Stomach (tissue), 9 donors: ENCODE data around the gene PTER. TPM values are rescaled to one million over a fixed set of nuclear protein-coding genes. Genes with fewer than 3 reads are reported as not detected.
A peak's percentile ranks its signal among the peaks of the same experiment; 100 is the strongest.

ENCODE experiments used
- DNase-seq, 2 donors: peaks; one replicate each; pipeline versions ENCODE4 v3.0.0 to v3.0.0-alpha.2; 2013 to 2019
- H3K27ac ChIP-seq, 5 donors: fragments of 200-600 bp in 4 of 5; sonication (generic) in 4 of 5; one replicate each; pipeline ENCODE4 v1.5.1; 2013 to 2019; ENCODE audit warnings: mild to moderate bottlenecking in 1 of 5, moderate library complexity in 1 of 5
- H3K27me3 ChIP-seq, 3 donors: fragments of 200-600 bp; sonication (generic); one replicate each; pipeline ENCODE4 v1.5.1; 2017 to 2019; ENCODE audit warnings: mixed run types in 1 of 3
- H3K36me3 ChIP-seq, 4 donors: fragments of 200-600 bp; sonication (generic); 1 replicate in 3 of 4; 2 replicates in 1 of 4; pipeline ENCODE4 v1.5.1; 2016 to 2019
- H3K4me1 ChIP-seq, 4 donors: fragments of 200-600 bp; sonication (generic); one replicate each; pipeline ENCODE4 v1.5.1; 2016 to 2019
- H3K4me3 ChIP-seq, 4 donors: fragments of 200-600 bp; sonication (generic) in 3 of 4; one replicate each; pipeline ENCODE4 v1.5.1; 2016 to 2019; ENCODE audit warnings: mild to moderate bottlenecking in 1 of 4
- H3K9me3 ChIP-seq, 4 donors: fragments of 200-600 bp; sonication (generic); one replicate each; pipeline ENCODE4 v1.5.1; 2016 to 2019
- CTCF ChIP-seq, 7 experiments: fragments of 450-650 bp in 4 of 7; fragments of 200-600 bp in 3 of 7; sonication (generic) in 3 of 7; IDR thresholded peaks; one replicate each; pipeline ENCODE4 v1.5.1; 2016 to 2019; ENCODE audit warnings: antibody characterized with exemption in 7 of 7, control low read depth in 2 of 7, mild to moderate bottlenecking in 1 of 7
- EP300 ChIP-seq: sonication (generic); formaldehyde crosslinking; IDR thresholded peaks from one replicate; pipeline ENCODE4 v1.6.1; 2017; ENCODE audit warnings: antibody characterized with exemption
- POLR2A ChIP-seq, 4 donors: fragments of 450-650 bp; IDR thresholded peaks; one replicate each; pipeline ENCODE4 v1.6.1; 2016; ENCODE audit warnings: antibody characterized with exemption in 4 of 4, control low read depth in 2 of 4, mild to moderate bottlenecking in 1 of 4, moderate library complexity in 1 of 4
- POLR2AphosphoS5 ChIP-seq, 3 donors: sonication (generic); formaldehyde crosslinking; IDR thresholded peaks; one replicate each; pipeline ENCODE4 v1.6.1; 2016; ENCODE audit warnings: antibody characterized with exemption in 3 of 3
- WGBS, 5 donors: extraction: QIAGEN DNeasy Blood & Tissue Kit in 3 of 5; methylation state at CpG; one replicate each; pipeline versions ENCODE4 v1.1.5 to v1.1.7; 2013 to 2018; 5-methylcytosine and 5-hydroxymethylcytosine counted together
- intact Hi-C: fragments of 100-400 bp; cut with DNase I; formaldehyde crosslinking; loops from one replicate; pipeline ENCODE4 v1.15.1; 2023; ENCODE audit warnings: low total_unique reads
- polyA plus RNA-seq, 3 donors: library from polyadenylated mRNA; stranded (reverse); fragments of 200-250 nt; gene quantifications; one replicate each; pipeline ENCODE4 v1.2.3, GENCODE V29; 2013
- total RNA-seq, 5 donors: library from RNA; depleted of rRNA; stranded (reverse); fragments of >200 nt; gene quantifications; one replicate each; pipeline versions ENCODE4 v1.1.0 to v1.2.3, GENCODE V29; 2014 to 2016
- donor health status: healthy with polysubstance abuse.
- donor health status: Bipolar disorder and iron deficiency.
- donor health status: healthy.

Gene PTER
- total and polyA plus RNA-seq, 8 donors: 2.2 to 40.2 (median 17.3) TPM

- TF ChIP-seq POLR2AphosphoS5 (IDR thresholded peaks at IDR 0.05): no peak
- no peak for TF ChIP-seq CTCF (IDR thresholded peaks at IDR 0.05)
- TF ChIP-seq POLR2A (IDR thresholded peaks at IDR 0.05): no peak
- no peak for TF ChIP-seq EP300
- 40 to 52% (median 44%) methylated on average over 26 to 31 of the region's 31 CpGs for WGBS, 5 donors
- Histone ChIP-seq H3K27me3 (peaks cover 0 to 46% (median 26%) of the 10 kb centered on the region in 3 donors), H3K9me3 (no peaks in the 10 kb centered on the region), H3K4me1 (peaks cover 21 to 30% (median 25%) of the 10 kb centered on the region in 4 donors), H3K36me3 (peaks cover 0 to 3% (median 0%) of the 10 kb centered on the region in 4 donors), H3K4me3 (peak overlapping the region in 3 of 4 donors; percentile 50 to 63 (median 62)), H3K27ac (no peak overlapping the region)
- intact Hi-C loops: no loop called here
- DNase-seq: peak in 1 of 2 donors; percentile 7
These were observed 82.6 kb downstream of the PTER start for GRCh38 chr10:16519250-16519907.

- Histone ChIP-seq H3K4me3 (peak overlapping the region; percentile 50 to 63 (median 58)), H3K9me3 (no peaks in the 10 kb centered on the region), H3K36me3 (no peaks in the 10 kb centered on the region), H3K4me1 (peaks cover 21 to 30% (median 25%) of the 10 kb centered on the region in 4 donors), H3K27ac (no peak overlapping the region), H3K27me3 (peaks cover 0 to 46% (median 26%) of the 10 kb centered on the region in 3 donors)
- 3 to 8% (median 5%) methylated on average over 54 to 103 of the region's 104 CpGs for WGBS, 5 donors
- DNase-seq: peak in 1 of 2 donors; percentile 33
- no peak for TF ChIP-seq POLR2A (IDR thresholded peaks at IDR 0.05)
- TF ChIP-seq EP300: no peak
- TF ChIP-seq POLR2AphosphoS5 (IDR thresholded peaks at IDR 0.05): no peak
- no peak for TF ChIP-seq CTCF (IDR thresholded peaks at IDR 0.05)
- intact Hi-C loops: no loop called here
These were observed 83.4 kb downstream of the PTER start for GRCh38 chr10:16519908-16520861.

GRCh38 chr10:16520900-16521299 lies 84.1 kb downstream of the PTER start:
- Histone ChIP-seq H3K27ac (no peak overlapping the region), H3K9me3 (no peaks in the 10 kb centered on the region), H3K36me3 (no peaks in the 10 kb centered on the region), H3K4me1 (peaks cover 21 to 30% (median 25%) of the 10 kb centered on the region in 4 donors), H3K27me3 (peaks cover 0 to 46% (median 26%) of the 10 kb centered on the region in 3 donors), H3K4me3 (peak overlapping the region; percentile 50 to 63 (median 58))
- intact Hi-C loops: no loop called here
- WGBS, 5 donors: 0 to 1% (median 1%) methylated on average over 17 to 39 of the region's 39 CpGs
- TF ChIP-seq EP300 (no peak), POLR2AphosphoS5 (IDR thresholded peaks at IDR 0.05) (no peak), CTCF (IDR thresholded peaks at IDR 0.05) (no peak), POLR2A (IDR thresholded peaks at IDR 0.05) (no peak)
- peak; percentile 32 to 55 for DNase-seq

- no peaks in the 10 kb centered on the region for H3K36me3 ChIP-seq
- peaks cover 0 to 46% (median 26%) of the 10 kb centered on the region in 3 donors for H3K27me3 ChIP-seq
- intact Hi-C loops: no loop called here
- WGBS, 5 donors: 1 to 3% (median 2%) methylated on average over 47 to 68 of the region's 68 CpGs
- no peak within 1 kb of the TSS for H3K27ac ChIP-seq
- TF ChIP-seq EP300 (no peak), CTCF (IDR thresholded peaks at IDR 0.05) (no peak), POLR2A (IDR thresholded peaks at IDR 0.05) (no peak), POLR2AphosphoS5 (IDR thresholded peaks at IDR 0.05) (no peak)
- peak; percentile 36 to 75 for DNase-seq
- H3K4me1 ChIP-seq: peaks cover 21 to 30% (median 25%) of the 10 kb centered on the region in 4 donors
- peak within 1 kb of the TSS; percentile 50 to 63 (median 58) for H3K4me3 ChIP-seq
- no peaks in the 10 kb centered on the region for H3K9me3 ChIP-seq
These were observed 84.7 kb downstream of the PTER start, which contains the start of gene C1QL3 for GRCh38 chr10:16521311-16522016. Gene C1QL3, minus strand, starts transcription at chr10:16521879. Its CDS starts 814 bp downstream, at chr10:16521065.
